Effector memory CD4-positive, alpha-beta T cell (primary cell): ENCODE measurements around the gene PGAP3.
A peak's percentile ranks its signal among the peaks of the same experiment; 100 is the strongest.

Experiments
- DNase-seq, 3 donors: peaks; one replicate each; pipeline ENCODE4 v3.0.0-alpha.2; 2020
- H3K27ac ChIP-seq: 2 replicates; pipeline ENCODE4 v1.7.0; 2013; ENCODE audit warnings: mild to moderate bottlenecking, low read length, moderate library complexity; ENCODE audit not compliant: insufficient read depth, poor library complexity, severe bottlenecking
- H3K27me3 ChIP-seq: replicated peaks from 2 replicates; pipeline ENCODE4 v1.7.0; 2013; ENCODE audit warnings: mild to moderate bottlenecking, low read length; ENCODE audit not compliant: insufficient read depth, control insufficient read depth, poor library complexity, severe bottlenecking
- H3K36me3 ChIP-seq: 2 replicates; pipeline ENCODE4 v1.7.0; 2013; ENCODE audit warnings: mild to moderate bottlenecking, low read length, moderate library complexity; ENCODE audit not compliant: control insufficient read depth, insufficient read depth
- H3K4me1 ChIP-seq: 2 replicates; pipeline ENCODE4 v1.7.0; 2013; ENCODE audit warnings: low read length, mild to moderate bottlenecking; ENCODE audit not compliant: control insufficient read depth, insufficient read depth, poor library complexity, severe bottlenecking
- H3K4me3 ChIP-seq: 2 replicates; pipeline ENCODE4 v1.7.0; 2013; ENCODE audit warnings: low read length, low read depth, mild to moderate bottlenecking; ENCODE audit not compliant: insufficient read depth, poor library complexity, severe bottlenecking
- H3K9me3 ChIP-seq: 2 replicates; pipeline ENCODE4 v1.7.0; 2013; ENCODE audit warnings: mild to moderate bottlenecking, low read length, moderate library complexity; ENCODE audit not compliant: control insufficient read depth

PGAP3 gene

GRCh38 chr17:39677542-39678339 is 10.1 kb downstream of the PGAP3 start:
- Histone ChIP-seq H3K4me1 (peaks cover 33% of the 10 kb centered on the region), H3K36me3 (no peaks in the 10 kb centered on the region), H3K9me3 (no peaks in the 10 kb centered on the region), H3K27ac (no peak overlapping the region), H3K27me3 (no peaks in the 10 kb centered on the region), H3K4me3 (no peak overlapping the region)
- DNase-seq, result no peak

DNA sequence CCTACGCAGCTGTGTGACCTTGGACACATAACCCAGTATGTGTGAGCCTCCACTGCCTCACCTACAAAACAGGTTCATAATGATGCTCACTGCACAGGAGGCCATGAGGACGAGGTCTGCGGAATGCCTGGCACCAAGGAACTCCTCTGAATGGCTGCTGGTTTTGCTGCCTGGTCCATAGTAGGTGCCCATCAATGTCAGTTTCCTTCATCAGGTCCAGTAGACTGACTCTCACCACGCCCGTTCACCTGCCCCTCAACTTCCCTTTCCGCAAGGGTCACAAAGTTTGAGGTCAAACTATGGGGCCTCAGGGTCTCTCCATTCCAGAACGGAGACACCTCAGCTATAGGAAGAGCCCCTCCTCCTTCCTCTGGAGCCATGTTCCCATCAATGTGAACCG is 10.8 kb downstream of the PGAP3 start:
- Histone ChIP-seq H3K4me3 (no peak overlapping the region), H3K27ac (no peak overlapping the region), H3K36me3 (no peaks in the 10 kb centered on the region), H3K9me3 (no peaks in the 10 kb centered on the region), H3K4me1 (peaks cover 33% of the 10 kb centered on the region), H3K27me3 (no peaks in the 10 kb centered on the region)
- DNase-seq, result no peak

DNA sequence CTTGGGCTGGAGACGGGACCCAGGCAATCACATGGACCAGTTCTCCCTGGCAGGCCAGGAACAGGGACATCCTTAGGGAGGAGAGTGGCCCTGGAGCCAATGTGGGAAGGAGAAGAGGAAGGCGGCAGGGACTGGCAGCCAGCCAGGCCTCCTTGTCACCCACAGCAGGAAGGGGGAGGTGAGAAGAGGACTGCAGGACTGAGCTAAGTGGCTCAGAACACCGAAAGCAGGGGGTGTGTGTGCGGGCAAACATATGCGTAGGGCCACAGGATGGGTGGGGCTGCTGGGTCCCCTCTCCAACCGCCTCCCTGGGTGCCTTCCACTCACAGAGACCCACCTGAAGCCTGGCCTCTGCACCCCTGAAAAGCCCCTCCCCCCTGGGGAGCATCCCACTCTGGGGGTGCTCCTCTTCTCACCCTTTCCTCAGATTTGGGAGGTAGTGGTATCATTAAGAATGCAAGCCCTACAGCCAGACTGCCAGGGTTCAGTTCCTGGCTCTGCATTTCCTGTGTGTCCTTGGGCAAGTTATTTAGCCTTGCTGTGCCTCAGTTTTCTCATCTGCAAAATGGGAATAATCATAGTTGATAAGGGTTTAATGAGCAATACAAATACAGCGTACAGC is 11.5 kb downstream of the PGAP3 start:
- H3K27me3 ChIP-seq, result peaks cover 1% of the 10 kb centered on the region
- H3K4me3 ChIP-seq, result no peak overlapping the region
- H3K4me1 ChIP-seq, result peaks cover 33% of the 10 kb centered on the region
- no peaks in the 10 kb centered on the region for H3K36me3 ChIP-seq
- H3K9me3 ChIP-seq, result no peaks in the 10 kb centered on the region
- peak in 2 of 3 donors; percentile 17 to 27 for DNase-seq
- H3K27ac ChIP-seq, result peak overlapping the region; percentile 41

DNA sequence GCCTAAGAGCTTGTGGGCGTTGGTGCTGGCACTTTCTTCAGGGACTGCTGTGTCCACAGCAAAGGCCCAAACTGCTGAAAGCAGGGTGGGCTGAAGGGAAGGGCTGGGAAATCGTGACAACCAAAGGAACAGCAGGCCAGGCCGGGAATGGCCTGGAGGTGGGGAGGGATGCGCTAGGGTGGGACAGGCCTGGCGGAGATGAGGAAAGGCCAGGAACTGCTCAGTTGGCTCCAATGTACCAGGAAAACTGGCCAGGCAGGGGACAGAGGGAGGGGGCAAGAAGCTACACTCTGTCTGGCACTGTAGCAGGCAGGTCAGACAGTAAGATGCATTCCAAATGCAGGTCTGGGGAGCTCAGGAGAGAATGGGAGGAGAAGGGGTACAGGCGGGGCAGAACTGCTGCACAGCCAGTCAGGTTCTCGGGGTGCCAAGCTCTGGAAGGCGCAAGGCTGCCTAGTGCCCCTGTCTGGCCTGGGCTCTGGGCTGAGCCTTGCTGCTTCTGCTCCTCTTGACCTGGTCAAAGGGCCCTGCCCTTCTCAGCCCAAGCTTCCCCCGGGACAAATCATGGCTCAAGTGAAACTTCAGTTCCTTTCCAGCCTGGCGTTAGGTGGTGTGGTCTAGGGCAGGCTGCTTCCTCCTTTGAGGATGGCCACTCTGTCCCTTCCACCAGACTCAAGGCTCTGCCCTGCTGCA is 12.3 kb downstream of the PGAP3 start:
- Histone ChIP-seq H3K36me3 (no peaks in the 10 kb centered on the region), H3K4me1 (peaks cover 32% of the 10 kb centered on the region), H3K9me3 (no peaks in the 10 kb centered on the region), H3K27me3 (peaks cover 6% of the 10 kb centered on the region), H3K27ac (peak overlapping the region; percentile 41), H3K4me3 (no peak overlapping the region)
- DNase-seq, result no peak

DNA sequence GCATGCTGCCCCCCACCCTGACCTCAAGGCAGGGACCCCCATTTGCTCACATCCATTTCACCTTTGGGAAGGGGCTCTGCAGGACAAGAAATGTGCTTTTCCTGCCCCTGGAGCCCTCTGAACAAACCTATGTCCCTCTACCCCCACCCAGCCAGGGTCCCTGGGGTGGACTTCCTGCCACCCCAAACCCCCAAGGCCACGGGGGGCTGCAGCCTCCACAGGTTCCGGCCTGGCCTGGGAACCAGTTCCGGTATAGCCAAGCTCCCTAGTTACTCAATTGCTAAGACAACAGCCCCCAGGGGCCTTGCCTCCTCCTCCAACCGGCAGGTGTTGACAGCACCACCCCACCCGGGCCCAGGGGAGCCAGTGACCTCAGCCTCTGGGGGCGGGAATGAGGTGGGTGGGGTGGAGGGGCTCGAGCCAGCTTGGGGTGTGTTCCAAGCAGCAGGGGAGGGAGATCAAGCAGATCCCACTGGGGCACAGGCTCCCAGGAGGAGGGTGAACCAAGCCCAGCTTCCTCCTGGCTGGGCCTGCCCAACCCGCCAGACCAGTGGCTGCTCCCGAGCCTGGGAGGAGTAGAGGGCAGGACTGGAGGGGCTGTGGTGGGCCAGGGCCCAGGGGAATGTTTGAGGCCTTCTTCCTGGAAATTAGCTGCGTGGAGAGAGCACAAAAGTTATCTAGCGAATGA is 13.0 kb downstream of the PGAP3 start:
- Histone ChIP-seq H3K27ac (no peak overlapping the region), H3K27me3 (peaks cover 6% of the 10 kb centered on the region), H3K9me3 (no peaks in the 10 kb centered on the region), H3K4me1 (peaks cover 25% of the 10 kb centered on the region), H3K4me3 (no peak overlapping the region), H3K36me3 (no peaks in the 10 kb centered on the region)
- no peak for DNase-seq

GRCh38 chr17:39674179-39674578 is 13.7 kb downstream of the PGAP3 start:
- H3K36me3 ChIP-seq, result no peaks in the 10 kb centered on the region
- H3K9me3 ChIP-seq, result no peaks in the 10 kb centered on the region
- H3K27ac ChIP-seq, result no peak overlapping the region
- H3K4me1 ChIP-seq, result peaks cover 19% of the 10 kb centered on the region
- peaks cover 12% of the 10 kb centered on the region for H3K27me3 ChIP-seq
- H3K4me3 ChIP-seq, result no peak overlapping the region
- DNase-seq, result no peak

DNA sequence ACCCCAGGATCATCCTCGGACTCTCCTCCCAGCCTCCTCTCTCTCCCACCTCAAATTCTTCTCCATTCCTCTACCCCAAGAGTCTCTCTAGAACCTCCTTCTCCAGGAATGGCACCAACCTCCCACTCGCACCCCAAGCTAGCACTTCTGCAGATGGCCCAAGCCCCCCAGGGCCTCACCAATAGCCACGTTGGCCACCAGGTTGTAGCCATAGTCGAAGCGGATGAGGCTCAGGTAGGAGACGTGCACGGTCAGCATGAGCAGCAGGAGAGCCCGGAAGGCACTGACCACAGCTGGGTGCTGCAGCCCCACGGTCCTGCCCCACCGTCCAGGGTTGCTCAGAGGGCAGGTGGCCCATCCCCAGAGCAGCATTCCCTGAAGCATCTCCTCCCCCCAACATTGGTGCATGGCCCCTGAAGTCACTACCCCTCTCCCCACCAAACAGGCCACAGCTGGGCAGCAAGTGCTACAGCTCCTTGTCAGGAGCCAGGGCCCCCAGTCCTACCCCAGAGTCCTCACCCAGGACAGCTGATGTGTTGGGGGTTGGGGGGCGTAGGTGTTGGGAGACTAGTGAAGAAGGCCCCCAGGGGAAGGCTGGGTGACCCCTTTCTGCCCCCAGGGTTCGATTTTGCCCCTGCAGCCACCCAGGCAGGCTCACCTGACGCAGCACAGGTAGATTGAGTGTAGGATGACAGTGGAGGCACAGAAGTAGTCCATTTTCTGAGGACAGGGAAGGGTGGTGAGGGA is 14.3 kb downstream of the PGAP3 start:
- DNase-seq, result no peak
- no peaks in the 10 kb centered on the region for H3K9me3 ChIP-seq
- H3K27ac ChIP-seq, result no peak overlapping the region
- H3K36me3 ChIP-seq, result no peaks in the 10 kb centered on the region
- no peak overlapping the region for H3K4me3 ChIP-seq
- H3K27me3 ChIP-seq, result peaks cover 12% of the 10 kb centered on the region
- peaks cover 19% of the 10 kb centered on the region for H3K4me1 ChIP-seq

- H3K36me3 ChIP-seq, result no peaks in the 10 kb centered on the region
- no peak for DNase-seq
- H3K4me1 ChIP-seq, result peaks cover 26% of the 10 kb centered on the region
- peaks cover 12% of the 10 kb centered on the region for H3K27me3 ChIP-seq
- no peaks in the 10 kb centered on the region for H3K9me3 ChIP-seq
- H3K27ac ChIP-seq, result no peak overlapping the region
- H3K4me3 ChIP-seq, result no peak overlapping the region
Measured at GRCh38 chr17:39672522-39673334, 15.1 kb downstream of the PGAP3 start.
